ENCODE measurements around the gene SLC25A52.
"Not testable (repeated sequence)": the region's sequence is repeated elsewhere in the genome, so short reads cannot be mapped to it uniquely, and the experiment has no call there.

Gene SLC25A52

DNA sequence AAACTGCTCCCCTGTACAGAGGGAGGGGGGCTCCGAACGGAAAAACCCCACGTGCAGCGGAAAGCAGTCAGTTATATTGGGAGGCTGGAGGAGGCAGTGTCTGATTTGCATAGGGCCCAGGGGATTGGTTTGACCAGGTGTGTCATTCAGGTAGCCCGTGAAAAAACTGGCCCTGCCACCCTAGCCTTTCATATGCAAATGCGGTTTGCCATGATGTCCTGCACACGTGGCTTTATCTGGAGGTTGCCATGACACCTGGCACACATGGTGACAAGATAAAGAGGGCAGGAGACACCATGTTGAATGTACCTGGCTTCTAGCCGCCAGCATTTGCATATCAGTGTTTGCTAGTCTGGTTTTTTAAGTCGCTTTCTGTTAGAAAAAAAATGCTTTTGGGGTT is 20.5 kb downstream of the SLC25A52 start:
- no peak for DNase-seq (ENCODE audit: low spot score)

DNA sequence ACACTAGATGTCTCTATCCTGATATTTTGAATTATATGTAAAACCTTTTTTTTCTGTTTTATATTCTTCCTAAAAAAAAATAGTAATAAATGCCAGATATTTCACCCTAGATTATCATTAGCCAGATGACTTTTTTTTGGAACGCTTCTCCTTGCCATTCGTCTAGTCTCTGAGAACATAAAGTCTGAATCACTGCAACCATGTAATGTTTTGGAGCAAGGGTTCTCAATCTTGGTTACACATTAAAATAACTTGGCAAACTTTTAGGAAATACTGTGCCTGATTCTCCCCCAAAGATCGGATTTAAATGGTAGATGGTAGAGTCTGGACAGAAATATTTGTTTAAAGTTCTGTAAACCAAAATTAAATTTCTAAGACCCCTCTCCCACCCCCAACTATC is 21.0 kb downstream of the SLC25A52 start:
- no peak for DNase-seq (ENCODE audit: low spot score)

- DNase-seq (ENCODE audit: low spot score) = no peak
These were observed 21.9 kb downstream of the SLC25A52 start for GRCh38 chr18:31738460-31739407.

- DNase-seq (ENCODE audit: low spot score) = no peak
These were observed 24.1 kb downstream of the SLC25A52 start for GRCh38 chr18:31736630-31737029.

GRCh38 chr18:31731628-31732027 is 29.1 kb downstream of the SLC25A52 start:
- DNase-seq (ENCODE audit: low spot score) = no peak

DNA sequence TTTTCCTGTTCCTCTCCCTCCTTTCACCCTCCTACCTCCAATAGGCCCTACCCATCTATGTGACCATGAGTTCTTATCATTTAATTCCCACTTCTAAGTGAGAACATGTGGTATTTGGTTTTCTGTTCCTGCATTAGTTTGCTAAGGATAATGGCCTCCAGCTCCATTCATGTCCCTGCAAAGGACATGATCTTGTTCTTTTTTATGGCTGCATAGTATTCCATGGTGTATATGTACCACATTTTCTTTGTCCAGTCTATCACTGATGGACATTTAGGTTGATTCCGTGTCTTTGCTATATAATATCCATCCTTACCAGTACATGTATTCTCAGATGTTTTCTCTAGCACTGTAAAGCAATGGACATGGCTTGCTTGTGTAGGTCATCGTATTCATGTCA is 31.5 kb downstream of the SLC25A52 start:
- DNase-seq (ENCODE audit: low spot score) = not testable (repeated sequence)

DNA sequence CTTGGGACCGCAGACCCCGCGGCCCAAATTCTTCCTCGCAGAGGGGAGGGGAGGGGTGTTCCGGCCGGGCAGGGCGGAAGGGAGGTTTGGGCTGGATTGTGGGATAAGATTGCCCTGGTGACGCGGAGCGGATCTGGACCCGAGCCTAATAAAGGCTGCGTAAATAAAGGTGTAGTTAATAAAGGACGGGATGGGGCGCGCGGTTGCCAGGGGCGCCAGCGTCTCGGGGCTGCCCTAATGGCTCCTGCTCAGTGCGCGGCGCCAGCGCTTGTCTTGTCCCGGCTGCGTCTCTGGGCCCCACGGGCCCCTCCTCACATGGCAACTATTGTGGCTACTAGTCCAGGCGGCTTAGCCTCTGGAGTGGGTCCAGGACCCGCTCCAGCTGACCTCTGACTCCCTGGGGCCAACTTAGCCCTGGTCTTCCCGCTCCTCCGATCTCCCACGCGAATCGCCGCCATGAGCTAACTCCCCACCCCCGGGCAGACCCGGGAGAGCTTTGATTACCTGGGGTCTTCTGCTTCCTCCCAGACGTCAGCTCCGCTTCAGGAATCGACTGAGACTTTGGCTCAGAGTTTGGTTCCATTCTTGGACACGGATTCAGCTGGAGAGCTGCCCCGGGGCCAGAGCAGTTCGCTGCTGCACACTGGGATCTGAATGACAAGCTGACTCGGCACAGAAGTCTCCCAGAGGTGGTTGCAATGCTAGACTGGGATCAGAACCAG is 36.5 kb downstream of the SLC25A52 start:
- no peak for DNase-seq (ENCODE audit: low spot score)

DNA sequence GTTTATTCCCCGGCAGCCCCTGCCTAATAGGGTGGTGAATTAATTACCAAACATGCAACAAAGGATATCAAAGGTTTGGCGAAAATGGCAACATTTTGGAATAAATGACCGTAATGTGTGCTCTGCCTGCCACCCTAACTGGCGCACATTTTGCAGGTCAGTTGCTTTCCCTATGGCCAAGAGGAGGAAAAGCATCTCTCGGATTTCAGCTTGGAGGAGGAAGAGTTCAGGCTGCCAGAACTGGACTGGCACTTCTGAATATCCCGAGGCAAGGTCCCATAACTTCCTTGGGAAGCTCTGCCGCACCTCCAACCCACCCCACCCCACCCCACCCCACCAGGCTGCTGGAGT is 37.1 kb downstream of the SLC25A52 start:
- DNase-seq (ENCODE audit: low spot score) = no peak

DNA sequence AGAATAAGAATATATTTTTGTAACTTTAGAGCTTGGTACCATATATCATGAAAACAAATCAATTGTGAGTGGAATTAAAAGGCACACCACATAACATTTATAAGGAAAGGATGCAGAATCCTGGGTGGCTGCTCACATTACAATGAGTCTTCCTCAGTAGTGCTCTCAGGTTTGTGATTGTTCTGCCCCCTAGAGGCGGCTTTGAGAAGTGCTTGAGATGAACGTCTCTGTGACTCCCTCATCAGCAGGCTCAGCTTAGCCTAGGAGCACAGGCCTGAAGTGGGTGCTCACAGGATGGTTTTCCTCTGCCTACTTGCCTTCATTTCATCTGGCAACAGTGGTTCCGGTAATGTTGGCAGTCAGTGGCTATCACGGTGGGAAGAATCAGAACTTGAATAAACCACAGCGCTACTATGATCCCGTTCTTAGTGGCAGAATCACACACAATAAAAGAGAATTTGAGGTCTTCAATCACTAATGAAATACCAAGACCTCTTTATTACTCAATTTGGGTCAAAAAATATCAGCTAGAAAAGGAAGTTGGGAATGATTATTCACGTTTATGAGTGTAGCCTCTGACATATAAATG is 38.2 kb downstream of the SLC25A52 start:
- DNase-seq (ENCODE audit: low spot score) = peak; percentile 74

DNA sequence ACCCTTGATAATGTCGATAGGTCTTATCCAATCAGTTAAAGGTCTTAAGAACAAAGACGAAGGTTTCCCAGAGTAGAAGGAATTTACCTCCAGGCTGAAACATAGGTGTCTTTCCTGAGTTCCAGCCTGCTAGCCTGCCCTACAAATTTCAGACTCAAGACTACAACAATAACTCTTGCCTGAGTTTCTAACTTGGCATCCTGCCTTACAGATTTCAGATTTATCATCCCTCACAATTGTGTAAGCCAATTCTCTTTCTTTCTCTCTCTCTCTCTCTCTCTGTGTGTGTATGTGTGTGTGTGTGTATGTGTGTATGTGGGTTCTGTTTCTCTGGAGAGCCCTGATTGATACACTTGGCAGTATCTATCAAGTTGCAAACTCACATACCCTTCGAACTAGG is 39.1 kb downstream of the SLC25A52 start:
- no peak for DNase-seq (ENCODE audit: low spot score)

DNA sequence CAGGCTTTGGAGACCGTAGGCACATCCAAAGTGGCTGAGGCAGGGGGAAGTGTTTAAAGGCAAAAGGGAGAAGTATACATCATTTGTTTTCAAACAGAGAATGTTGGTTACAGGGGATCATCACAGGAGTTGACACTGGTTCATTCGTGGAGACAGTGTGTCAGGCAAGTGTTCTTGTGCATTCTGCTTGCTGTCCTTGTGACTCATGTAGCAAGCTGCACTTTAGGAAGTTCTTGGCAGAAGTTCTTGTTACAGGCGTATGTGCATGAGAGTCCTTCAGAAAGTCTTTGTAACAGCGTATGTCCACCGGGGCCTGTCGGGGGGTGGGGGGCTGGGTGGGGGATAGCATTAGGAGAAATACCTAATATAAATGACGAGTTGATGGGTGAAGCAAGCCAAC is 39.8 kb downstream of the SLC25A52 start:
- no peak for DNase-seq (ENCODE audit: low spot score)

DNA sequence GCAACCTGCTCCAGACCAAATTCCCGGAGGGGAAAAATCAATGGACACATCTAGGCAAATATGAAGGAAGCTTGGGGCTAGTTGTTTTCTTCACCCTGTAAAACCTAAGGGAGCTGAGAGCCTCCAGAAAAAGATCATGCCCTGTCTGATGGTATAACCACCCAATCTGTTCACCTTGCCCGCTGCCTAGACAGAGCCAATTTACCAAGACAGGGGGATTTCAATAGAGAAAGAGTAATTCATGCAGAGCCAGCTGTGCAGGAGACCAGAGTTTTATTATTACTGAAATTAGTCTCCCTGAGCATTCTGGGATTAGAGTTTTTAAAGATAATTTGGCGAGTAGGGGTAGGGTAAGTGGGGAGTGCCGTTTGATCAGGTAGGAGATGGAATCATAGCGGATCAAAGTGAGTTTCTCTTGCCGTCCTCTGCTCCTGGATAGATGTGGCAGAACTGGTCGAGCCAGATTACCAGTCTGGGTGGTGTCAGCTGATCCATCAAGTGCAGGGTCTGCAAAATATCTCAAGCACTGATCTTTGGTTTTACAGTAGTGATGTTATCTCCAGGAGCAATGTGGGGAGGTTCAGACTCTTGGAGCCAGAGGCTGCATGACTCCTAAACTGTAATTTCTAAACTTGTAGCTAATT is 41.2 kb downstream of the SLC25A52 start:
- no peak for DNase-seq (ENCODE audit: low spot score)

DNA sequence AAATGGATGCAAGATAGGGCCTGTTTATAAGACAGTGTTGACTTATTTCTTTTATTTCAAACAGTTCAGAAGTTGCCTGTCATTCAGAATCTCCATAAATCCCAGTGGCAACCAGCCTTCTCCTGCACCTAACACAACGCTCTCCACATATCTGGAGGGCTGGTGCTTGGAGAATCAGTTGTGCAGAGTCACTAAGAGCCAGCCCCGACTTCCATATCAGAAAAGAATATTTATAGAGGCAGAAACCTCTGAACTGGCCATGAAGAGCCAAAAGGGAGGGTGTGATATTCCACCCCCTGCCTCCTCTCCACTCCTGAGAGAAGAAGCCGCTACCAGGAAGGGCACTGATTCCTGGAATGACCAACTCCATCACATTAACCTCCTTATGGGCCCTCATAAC is 42.3 kb downstream of the SLC25A52 start:
- no peak for DNase-seq (ENCODE audit: low spot score)

- DNase-seq (ENCODE audit: low spot score) = no peak
These were observed 44.3 kb downstream of the SLC25A52 start for GRCh38 chr18:31716362-31716761.

DNA sequence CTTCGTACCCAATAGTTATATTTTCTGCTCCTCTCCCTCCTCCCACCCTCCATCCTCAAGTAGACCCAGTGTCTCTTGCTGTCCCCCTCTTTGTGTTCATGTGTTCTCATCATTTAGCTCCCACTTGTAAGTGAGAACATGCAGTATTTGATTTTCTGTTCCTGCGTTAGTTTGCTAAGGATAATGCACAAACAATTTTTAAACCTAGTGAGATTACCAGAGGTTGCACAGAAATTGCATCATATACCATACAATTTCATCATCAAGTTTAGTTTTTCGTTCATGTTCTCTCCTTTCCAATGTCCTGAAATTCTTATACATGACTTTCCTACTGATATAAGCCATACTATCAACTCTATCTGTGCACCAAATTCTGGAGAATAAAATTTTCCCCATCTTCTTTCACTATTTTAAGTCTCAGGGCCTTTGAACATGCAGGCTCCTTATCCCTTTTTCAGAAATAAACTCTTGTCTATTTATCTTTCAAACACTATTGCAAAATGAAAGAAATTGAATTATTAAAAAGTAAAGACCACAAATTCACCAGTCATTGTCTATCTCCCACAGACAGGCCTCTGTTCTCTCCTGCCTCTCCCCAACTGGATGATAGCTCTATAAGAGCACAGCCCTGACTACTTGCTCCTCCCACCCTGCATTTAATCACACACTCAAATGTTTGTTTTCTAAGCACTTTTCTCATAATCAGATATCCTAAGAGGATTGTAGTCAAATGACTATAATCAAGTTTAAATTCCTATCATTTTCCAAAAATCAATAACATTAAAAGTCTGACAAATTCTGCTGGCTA is 49.1 kb downstream of the SLC25A52 start:
- no peak for DNase-seq (ENCODE audit: low spot score)

GRCh38 chr18:31710826-31711225 is 49.9 kb downstream of the SLC25A52 start:
- DNase-seq (ENCODE audit: low spot score) = no peak
